PC-3 (cell line): ENCODE data around the gene ANXA6. TPM values are rescaled to one million over a fixed set of nuclear protein-coding genes. Genes with fewer than 3 reads are reported as not detected.

Experiments
- ATAC-seq: fragments of 200-7000 bp; cut with Tn5 transposase; 2 replicates; pipeline ENCODE4 v1.9.1; 2020; ENCODE audit warnings: mild to moderate bottlenecking, moderate library complexity
- BruUV-seq: library from RNA; stranded (reverse); fragments of 400-500 nt; replicated peaks from 2 replicates; lab custom pipeline; 2021; lab: Mats Ljungman, UMichigan
- CTCF ChIA-PET: fragments of 300-600 bp; sonication (Branson Sonifier 250); formaldehyde crosslinking; loops from one replicate; lab custom pipeline; 2022; ENCODE audit warnings: antibody characterized with exemption; lab: Charles Lee
- POLR2A ChIA-PET: fragments of 300-600 bp; sonication (Branson Sonifier 250); formaldehyde crosslinking; loops from one replicate; lab custom pipeline; 2022; ENCODE audit warnings: antibody characterized with exemption; ENCODE audit not compliant: unreplicated experiment; lab: Charles Lee
- DNase-seq: peaks from one replicate; pipeline ENCODE4 v3.0.0-alpha.2; 2015
- H2AFZ ChIP-seq: fragments of 300-600 bp; sonication (generic); 2 replicates; pipeline ENCODE4 v1.6.0; 2016; ENCODE audit warnings: antibody characterized with exemption, low read length
- H3F3A ChIP-seq: fragments of 300-600 bp; sonication (generic); one replicate; pipeline ENCODE4 v1.6.0; 2017; ENCODE audit warnings: antibody characterized with exemption, low read length, control low read depth, mild to moderate bottlenecking; ENCODE audit not compliant: unreplicated experiment
- H3K27ac ChIP-seq: fragments of 300-600 bp; sonication (generic); 2 replicates; pipeline ENCODE4 v1.5.1; 2016; ENCODE audit warnings: mild to moderate bottlenecking, low read length
- H3K27me3 ChIP-seq: fragments of 300-600 bp; sonication (generic); 2 replicates; pipeline ENCODE4 v1.6.1; 2016; ENCODE audit warnings: low read length, mixed read lengths
- H3K36me3 ChIP-seq: fragments of 300-600 bp; sonication (generic); 2 replicates; pipeline ENCODE4 v1.6.1; 2016; ENCODE audit warnings: low read depth, mixed run types, low read length, mixed read lengths
- H3K4me1 ChIP-seq: fragments of 300-600 bp; sonication (generic); 2 replicates; pipeline ENCODE4 v1.5.1; 2016; ENCODE audit warnings: low read length; ENCODE audit not compliant: insufficient read depth
- H3K4me2 ChIP-seq: fragments of 300-600 bp; sonication (generic); 2 replicates; pipeline ENCODE4 v1.6.0; 2016; ENCODE audit warnings: low read length
- H3K4me3 ChIP-seq: fragments of 300-600 bp; sonication (generic); 2 replicates; pipeline ENCODE4 v1.5.1; 2016; ENCODE audit warnings: mild to moderate bottlenecking, low read length, mixed read lengths
- H3K79me2 ChIP-seq: fragments of 300-600 bp; sonication (generic); 2 replicates; pipeline ENCODE4 v1.6.1; 2017; ENCODE audit warnings: low read length, mixed read lengths
- H3K9ac ChIP-seq: fragments of 300-600 bp; sonication (generic); 2 replicates; pipeline ENCODE4 v1.6.0; 2016; ENCODE audit warnings: mild to moderate bottlenecking, low read length
- H3K9me2 ChIP-seq: fragments of 300-600 bp; sonication (generic); replicated peaks from 2 replicates; pipeline ENCODE4 v1.6.1; 2016; ENCODE audit warnings: mixed run types, low read length, mixed read lengths
- H3K9me3 ChIP-seq: fragments of 300-600 bp; sonication (generic); 2 replicates; pipeline ENCODE4 v1.6.1; 2016; ENCODE audit warnings: low read length, mixed read lengths
- H4K20me1 ChIP-seq: fragments of 300-600 bp; sonication (generic); 2 replicates; pipeline ENCODE4 v1.6.1; 2016; ENCODE audit warnings: low read length, mixed read lengths
- EZH2 ChIP-seq: fragments of 300-600 bp; sonication (generic); IDR thresholded peaks from one replicate; pipeline ENCODE4 v1.6.1; 2017; ENCODE audit warnings: antibody characterized with exemption, mild to moderate bottlenecking, low read length; ENCODE audit not compliant: unreplicated experiment
- EZH2phosphoT487 ChIP-seq: fragments of 300-600 bp; sonication (generic); IDR thresholded peaks from 2 replicates; pipeline ENCODE4 v1.6.1; 2018; ENCODE audit warnings: mild to moderate bottlenecking, antibody characterized with exemption, low read length, borderline replicate concordance
- intact Hi-C: fragments of 100-400 bp; cut with micrococcal nuclease; formaldehyde crosslinking; loops from 2 replicates; pipeline ENCODE4 v1.9.0; 2023
- total RNA-seq: library from RNA; depleted of rRNA; stranded (reverse); fragments of >200 nt; gene quantifications from 2 replicates; pipeline ENCODE4 v1.2.3, GENCODE V29; 2014
- TF ChIP-seq, protein P1 (sequence below): fragments of 300-600 bp; sonication (generic); conservative IDR thresholded peaks from 2 replicates; pipeline ENCODE4 v1.5.1; 2017; ENCODE audit warnings: antibody characterized with exemption, low read depth, mild to moderate bottlenecking, low read length

Gene ANXA6
- total RNA-seq, 1 experiment from 2014 or later: 122 TPM

DNA sequence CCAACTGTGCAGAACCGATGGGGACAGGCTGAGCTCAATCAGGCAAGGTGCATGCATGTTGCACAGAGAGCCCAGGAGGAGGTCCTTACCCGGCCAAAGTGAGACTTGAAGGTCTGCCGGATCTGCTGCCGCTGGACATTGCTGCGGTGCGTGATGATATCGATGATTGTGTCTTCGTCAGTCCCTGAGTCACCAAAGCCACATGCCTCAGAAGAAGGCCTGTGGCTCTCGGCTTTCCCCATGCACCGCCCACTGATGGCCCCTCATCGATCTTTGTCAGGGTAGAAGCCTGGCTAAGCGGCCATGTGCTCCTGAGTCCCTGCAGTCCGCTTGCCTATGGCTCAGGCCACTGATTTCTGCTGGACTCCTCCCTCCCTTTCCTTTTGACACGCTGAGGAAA is 34.8 kb downstream of the ANXA6 start:
- DNase-seq (no peak), ATAC-seq (no peak)
- no TSS peak for BruUV-seq
- TF ChIP-seq, protein P1, sequence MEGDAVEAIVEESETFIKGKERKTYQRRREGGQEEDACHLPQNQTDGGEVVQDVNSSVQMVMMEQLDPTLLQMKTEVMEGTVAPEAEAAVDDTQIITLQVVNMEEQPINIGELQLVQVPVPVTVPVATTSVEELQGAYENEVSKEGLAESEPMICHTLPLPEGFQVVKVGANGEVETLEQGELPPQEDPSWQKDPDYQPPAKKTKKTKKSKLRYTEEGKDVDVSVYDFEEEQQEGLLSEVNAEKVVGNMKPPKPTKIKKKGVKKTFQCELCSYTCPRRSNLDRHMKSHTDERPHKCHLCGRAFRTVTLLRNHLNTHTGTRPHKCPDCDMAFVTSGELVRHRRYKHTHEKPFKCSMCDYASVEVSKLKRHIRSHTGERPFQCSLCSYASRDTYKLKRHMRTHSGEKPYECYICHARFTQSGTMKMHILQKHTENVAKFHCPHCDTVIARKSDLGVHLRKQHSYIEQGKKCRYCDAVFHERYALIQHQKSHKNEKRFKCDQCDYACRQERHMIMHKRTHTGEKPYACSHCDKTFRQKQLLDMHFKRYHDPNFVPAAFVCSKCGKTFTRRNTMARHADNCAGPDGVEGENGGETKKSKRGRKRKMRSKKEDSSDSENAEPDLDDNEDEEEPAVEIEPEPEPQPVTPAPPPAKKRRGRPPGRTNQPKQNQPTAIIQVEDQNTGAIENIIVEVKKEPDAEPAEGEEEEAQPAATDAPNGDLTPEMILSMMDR: no peak
- TF ChIP-seq EZH2 (no peak), EZH2phosphoT487 (no peak)
- no peak overlapping the region for H2AFZ ChIP-seq
- peaks cover 20% of the 10 kb centered on the region for H3K36me3 ChIP-seq
- H3K27ac ChIP-seq: no peak overlapping the region
- no peaks in the 10 kb centered on the region for H3K27me3 ChIP-seq
- H3K4me3 ChIP-seq: no peak overlapping the region
- H3K79me2 ChIP-seq: no peaks in the 10 kb centered on the region
- H3K9ac ChIP-seq: no peak overlapping the region
- no peaks in the 10 kb centered on the region for H3K9me2 ChIP-seq
- H3K4me2 ChIP-seq: no peak overlapping the region
- ChIA-PET POLR2A (no interaction called here), CTCF (no interaction called here)
- H3F3A ChIP-seq: no peaks in the 10 kb centered on the region
- intact Hi-C loops: no loop called here
- no peaks in the 10 kb centered on the region for H3K4me1 ChIP-seq
- H4K20me1 ChIP-seq: no peaks in the 10 kb centered on the region
- H3K9me3 ChIP-seq: no peaks in the 10 kb centered on the region

DNA sequence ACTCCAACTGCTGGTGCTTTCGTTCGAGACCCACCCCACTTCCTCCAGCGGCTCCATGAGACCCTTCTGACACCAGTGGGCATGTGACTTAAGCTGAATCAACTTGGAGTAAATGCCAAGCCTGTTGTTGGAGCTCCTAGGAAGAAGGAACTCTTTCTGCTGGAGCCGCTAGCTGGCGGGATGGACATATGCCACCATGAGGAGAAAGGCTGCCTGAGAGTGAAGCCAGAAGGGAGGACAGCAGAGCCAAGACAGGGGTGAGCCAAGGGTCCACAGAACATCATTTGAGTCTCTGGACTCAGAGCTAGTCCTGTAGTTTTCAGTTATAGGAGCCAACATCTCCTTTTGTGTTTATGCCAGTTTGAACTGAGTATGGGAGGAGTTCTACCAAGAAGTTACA is 35.9 kb downstream of the ANXA6 start:
- H4K20me1 ChIP-seq: no peaks in the 10 kb centered on the region
- H3K27ac ChIP-seq: no peak overlapping the region
- no peak overlapping the region for H3K4me2 ChIP-seq
- ATAC-seq: no peak
- H3K4me3 ChIP-seq: no peak overlapping the region
- no peaks in the 10 kb centered on the region for H3K9me2 ChIP-seq
- TF ChIP-seq, protein P1: no peak
- no peak for TF ChIP-seq EZH2
- TF ChIP-seq EZH2phosphoT487: no peak
- no peaks in the 10 kb centered on the region for H3K79me2 ChIP-seq
- H3K27me3 ChIP-seq: no peaks in the 10 kb centered on the region
- peaks cover 20% of the 10 kb centered on the region for H3K36me3 ChIP-seq
- no peaks in the 10 kb centered on the region for H3K4me1 ChIP-seq
- CTCF ChIA-PET: no interaction called here
- no TSS peak for BruUV-seq
- no peak overlapping the region for H2AFZ ChIP-seq
- H3F3A ChIP-seq: no peaks in the 10 kb centered on the region
- POLR2A ChIA-PET: no interaction called here
- intact Hi-C loops: no loop called here
- no peak for DNase-seq
- no peaks in the 10 kb centered on the region for H3K9me3 ChIP-seq
- H3K9ac ChIP-seq: no peak overlapping the region

DNA sequence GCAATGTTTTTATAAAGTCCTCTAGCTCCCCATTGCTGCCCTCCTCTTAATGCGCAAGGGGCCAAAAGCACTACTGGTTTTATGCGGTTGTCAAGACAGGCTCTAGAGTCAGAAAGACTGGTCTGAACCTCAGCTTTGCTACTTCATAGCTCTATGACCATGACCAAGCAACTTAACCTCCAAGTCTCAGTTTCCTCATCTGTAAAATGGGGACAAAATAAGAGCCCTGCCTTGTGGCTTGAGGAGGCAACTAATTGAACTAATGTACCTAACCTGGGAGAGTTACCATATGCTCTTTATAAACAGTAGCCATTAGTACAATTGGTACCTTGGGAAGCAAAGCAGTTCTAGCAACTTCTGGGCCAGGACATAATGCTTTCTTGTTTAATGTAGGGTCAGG is 36.5 kb downstream of the ANXA6 start:
- no peak for TF ChIP-seq EZH2phosphoT487
- no peak for TF ChIP-seq EZH2
- TF ChIP-seq, protein P1: no peak
- DNase-seq (no peak), ATAC-seq (no peak)
- Histone ChIP-seq H3K36me3 (peaks cover 20% of the 10 kb centered on the region), H3K4me1 (no peaks in the 10 kb centered on the region), H3K4me2 (no peak overlapping the region), H3K9me3 (no peaks in the 10 kb centered on the region), H3K79me2 (no peaks in the 10 kb centered on the region), H3K9ac (no peak overlapping the region), H3K27ac (no peak overlapping the region), H4K20me1 (0 out of 2 replicates have a peak, but pooled peaks cover under 1% of the 10 kb centered on the region), H3K9me2 (no peaks in the 10 kb centered on the region), H3F3A (no peaks in the 10 kb centered on the region), H2AFZ (no peak overlapping the region), H3K27me3 (no peaks in the 10 kb centered on the region), H3K4me3 (no peak overlapping the region)
- ChIA-PET CTCF (no interaction called here), POLR2A (no interaction called here)
- intact Hi-C loops: no loop called here
- BruUV-seq: no TSS peak
